B cell (primary cell): Measurements from ENCODE around the gene LTB4R.

Source experiments
- CTCF ChIP-seq: fragments of 200-600 bp; IDR thresholded peaks from one replicate; pipeline ENCODE4 v1.8.0; 2022; ENCODE audit warnings: antibody characterized with exemption, mild to moderate bottlenecking
- EZH2 ChIP-seq: IDR thresholded peaks from 2 replicates; pipeline ENCODE4 v1.6.1; 2012; ENCODE audit warnings: borderline replicate concordance, low read depth, mild to moderate bottlenecking, moderate library complexity, low read length; ENCODE audit not compliant: insufficient read depth, poor library complexity, severe bottlenecking

- TF ChIP-seq EZH2: no peak
- TF ChIP-seq CTCF: peak; percentile 30
These were observed 13.9 kb upstream of the LTB4R start for GRCh38 chr14:24297190-24297964.
